AG08396 (cell line): Measurements from ENCODE around the gene BTBD16.
A peak's percentile ranks its signal among the peaks of the same experiment; 100 is the strongest.

Experiments
- DNase-seq: peaks from one replicate; pipeline ENCODE4 v3.0.0; 2012; ENCODE audit warnings: low spot score, mixed read lengths

Gene BTBD16

GRCh38 chr10:122294511-122295450 is 23.7 kb downstream of the BTBD16 start:
- DNase-seq = no peak

GRCh38 chr10:122295451-122295809 is 24.3 kb downstream of the BTBD16 start:
- DNase-seq = no peak

GRCh38 chr10:122296363-122297120 is 25.4 kb downstream of the BTBD16 start:
- no peak for DNase-seq

GRCh38 chr10:122297583-122297982 is 26.5 kb downstream of the BTBD16 start:
- DNase-seq = no peak

GRCh38 chr10:122298206-122298597 is 27.1 kb downstream of the BTBD16 start:
- DNase-seq = no peak

GRCh38 chr10:122298598-122299301 is 27.7 kb downstream of the BTBD16 start:
- DNase-seq = peak; percentile 81

GRCh38 chr10:122299423-122300075 is 28.5 kb downstream of the BTBD16 start:
- DNase-seq = no peak

- DNase-seq = peak; percentile 29
Observed at GRCh38 chr10:122301055-122301810, 30.1 kb downstream of the BTBD16 start.

- no peak for DNase-seq
Observed at GRCh38 chr10:122301811-122302115, 30.7 kb downstream of the BTBD16 start.

- DNase-seq = no peak
Observed at GRCh38 chr10:122302315-122302714, 31.2 kb downstream of the BTBD16 start.

- no peak for DNase-seq
Observed at GRCh38 chr10:122303271-122304053, 32.4 kb downstream of the BTBD16 start.

GRCh38 chr10:122304054-122304579 is 33.0 kb downstream of the BTBD16 start:
- DNase-seq = no peak

GRCh38 chr10:122306282-122306681 is 35.2 kb downstream of the BTBD16 start:
- no peak for DNase-seq

GRCh38 chr10:122306744-122307143 is 35.6 kb downstream of the BTBD16 start:
- DNase-seq = no peak

- peak; percentile 76 for DNase-seq
Observed at GRCh38 chr10:122307669-122308416, 36.7 kb downstream of the BTBD16 start.

GRCh38 chr10:122308417-122309141 is 37.5 kb downstream of the BTBD16 start:
- no peak for DNase-seq

GRCh38 chr10:122310311-122311050 is 39.4 kb downstream of the BTBD16 start:
- no peak for DNase-seq

GRCh38 chr10:122311051-122311410 is 39.9 kb downstream of the BTBD16 start:
- no peak for DNase-seq
